NCI-H510A (cell line): Measurements from ENCODE around the gene OBSCN.
A peak's percentile ranks its signal among the peaks of the same experiment; 100 is the strongest.

Source experiments
- DNase-seq: peaks from one replicate; lab custom pipeline; 2025; lab: John Stamatoyannopoulos, UW

OBSCN gene

GRCh38 chr1:228368801-228369607 is 161.2 kb downstream of the OBSCN start:
- no peak for DNase-seq

- DNase-seq, result no peak
Observed at GRCh38 chr1:228369608-228370438, 162.0 kb downstream of the OBSCN start.

GRCh38 chr1:228370439-228370940 is 162.6 kb downstream of the OBSCN start:
- no peak for DNase-seq

GRCh38 chr1:228370941-228371740 is 163.3 kb downstream of the OBSCN start:
- no peak for DNase-seq

- DNase-seq, result no peak
Observed at GRCh38 chr1:228371741-228372182, 163.9 kb downstream of the OBSCN start.

GRCh38 chr1:228372183-228373003 is 164.5 kb downstream of the OBSCN start:
- no peak for DNase-seq

- no peak for DNase-seq
Observed at GRCh38 chr1:228373004-228373680, 165.3 kb downstream of the OBSCN start.

GRCh38 chr1:228373681-228374571 is 166.1 kb downstream of the OBSCN start:
- no peak for DNase-seq

- no peak for DNase-seq
Observed at GRCh38 chr1:228374711-228375577, 167.1 kb downstream of the OBSCN start.

GRCh38 chr1:228375578-228376261 is 167.9 kb downstream of the OBSCN start:
- DNase-seq, result no peak

- no peak for DNase-seq
Observed at GRCh38 chr1:228376262-228376628, 168.4 kb downstream of the OBSCN start.

GRCh38 chr1:228376651-228377631 is 169.1 kb downstream of the OBSCN start:
- DNase-seq, result no peak

- no peak for DNase-seq
Observed at GRCh38 chr1:228377664-228378089, 169.8 kb downstream of the OBSCN start.

- peak; percentile 75 for DNase-seq
Observed at GRCh38 chr1:228378090-228378872, 170.4 kb downstream of the OBSCN start.

GRCh38 chr1:228378873-228379460 is 171.1 kb downstream of the OBSCN start:
- no peak for DNase-seq
